ENCODE data around the gene JAK1.
A peak's percentile ranks its signal among the peaks of the same experiment; 100 is the strongest.

JAK1 gene

DNA sequence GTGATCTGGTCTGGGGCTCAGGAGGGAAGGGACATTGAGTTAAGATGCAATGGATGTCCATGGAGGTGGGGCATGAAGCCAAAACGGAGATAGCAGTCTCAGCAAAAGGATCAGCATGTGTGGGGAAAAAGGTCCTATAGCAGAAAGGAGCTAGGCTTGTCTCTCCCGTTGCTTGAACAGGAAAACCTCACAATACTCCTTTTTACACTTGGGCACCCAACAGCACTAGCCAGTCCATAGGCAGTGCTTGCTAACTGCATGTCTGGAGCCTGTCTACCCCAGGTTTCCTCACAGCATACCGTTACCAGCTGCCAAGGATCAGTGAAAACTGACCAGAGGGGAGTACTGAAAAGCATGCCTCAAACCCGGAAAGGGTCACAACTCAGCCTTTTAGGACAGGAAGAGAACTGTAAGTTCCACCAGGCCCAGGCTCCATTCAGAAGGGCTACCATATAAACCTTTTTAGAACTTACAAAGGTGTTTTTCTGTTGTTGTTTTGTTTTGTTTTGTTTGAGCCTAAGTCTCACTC is 78.6 kb downstream of the JAK1 start:
- no peak for DNase-seq

GRCh38 chr1:64886877-64887276 is 79.5 kb downstream of the JAK1 start:
- no peak for DNase-seq

GRCh38 chr1:64885648-64886047 is 80.7 kb downstream of the JAK1 start:
- DNase-seq, result no peak

DNA sequence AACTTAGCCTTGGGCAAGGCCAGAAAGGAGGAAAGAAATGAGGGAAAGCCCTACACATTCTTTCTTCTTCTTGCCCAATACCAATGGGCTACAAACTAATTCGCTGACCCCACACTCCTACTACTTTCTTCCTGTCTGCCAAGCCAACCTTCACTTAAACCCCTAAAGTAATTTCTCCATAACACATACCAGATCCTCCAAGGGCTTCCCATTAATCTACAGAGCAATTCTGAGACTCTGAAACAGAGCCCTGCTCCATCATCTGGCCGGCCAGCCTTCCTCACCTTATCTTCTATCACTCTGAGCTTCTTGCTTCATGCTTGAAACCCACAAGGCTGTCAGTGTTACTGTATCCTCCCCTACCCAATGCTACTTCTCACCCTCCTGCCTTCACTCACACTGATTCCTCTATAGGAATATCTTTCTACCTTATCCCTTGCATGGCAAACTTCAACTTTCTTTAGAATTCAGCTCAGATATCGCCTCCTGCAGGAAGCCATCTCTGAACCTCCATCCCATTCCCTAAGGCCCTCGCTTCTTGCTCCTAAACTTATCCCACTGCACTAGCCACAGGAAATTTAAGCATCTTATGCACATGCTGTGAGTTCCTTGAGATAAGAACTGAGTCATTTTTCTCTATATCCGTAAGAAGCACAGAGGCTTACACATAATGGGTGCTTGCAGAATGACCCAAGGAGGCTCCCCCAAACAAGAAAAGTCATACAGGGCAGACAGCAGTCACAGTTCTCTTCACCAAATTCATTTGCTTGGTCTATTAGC is 81.9 kb downstream of the JAK1 start:
- DNase-seq, result no peak

DNA sequence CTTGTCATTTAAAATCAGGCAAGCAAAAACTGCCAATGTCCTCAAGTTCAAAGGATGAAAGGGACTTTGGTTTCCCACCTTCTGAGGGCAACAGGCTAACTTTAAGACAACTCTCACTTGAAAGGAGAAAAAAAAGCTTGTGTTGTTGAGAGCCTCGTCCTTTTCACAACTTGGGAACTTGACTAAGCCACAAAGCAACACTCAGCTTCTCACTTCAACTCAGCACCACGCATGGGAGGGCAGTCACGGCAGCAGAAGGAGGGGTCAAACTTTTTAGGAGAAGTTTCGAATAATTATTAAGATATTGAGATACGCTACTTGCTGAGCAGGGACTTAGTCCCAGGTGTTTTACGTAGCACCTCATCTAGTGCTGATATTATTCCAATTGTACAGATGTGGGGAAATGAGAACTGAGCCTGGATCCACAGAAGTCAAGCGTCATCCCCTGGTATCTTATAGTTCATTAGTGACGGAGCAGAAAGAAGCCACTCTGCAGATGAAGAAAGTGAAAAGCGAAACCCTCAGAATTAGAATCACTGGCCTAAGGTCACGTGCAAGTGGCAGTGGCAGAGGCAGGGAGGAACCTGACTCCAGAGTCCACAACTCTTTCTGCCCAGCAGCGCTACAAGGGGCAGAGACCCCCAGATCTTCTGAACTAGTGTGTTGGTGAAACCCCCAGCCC is 83.6 kb downstream of the JAK1 start:
- no peak for DNase-seq

DNA sequence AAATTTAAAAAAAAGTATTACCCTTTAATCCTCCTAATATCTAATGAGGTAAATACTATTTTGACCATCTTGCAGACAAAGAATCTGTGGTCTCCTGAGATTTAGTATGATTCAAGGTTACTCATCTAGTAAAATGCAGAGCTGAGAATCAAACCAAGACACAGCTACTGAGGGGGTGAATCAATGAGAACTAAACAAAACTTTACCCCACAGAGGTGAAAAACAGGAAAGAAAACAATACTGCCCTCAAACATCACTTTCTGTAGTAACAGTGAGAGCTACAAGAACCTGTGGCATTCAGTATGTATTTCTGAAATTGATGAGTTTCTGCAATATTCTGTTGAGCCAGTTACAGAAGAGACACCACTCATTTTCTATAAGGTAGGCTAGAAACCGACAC is 85.1 kb downstream of the JAK1 start:
- no peak for DNase-seq

DNA sequence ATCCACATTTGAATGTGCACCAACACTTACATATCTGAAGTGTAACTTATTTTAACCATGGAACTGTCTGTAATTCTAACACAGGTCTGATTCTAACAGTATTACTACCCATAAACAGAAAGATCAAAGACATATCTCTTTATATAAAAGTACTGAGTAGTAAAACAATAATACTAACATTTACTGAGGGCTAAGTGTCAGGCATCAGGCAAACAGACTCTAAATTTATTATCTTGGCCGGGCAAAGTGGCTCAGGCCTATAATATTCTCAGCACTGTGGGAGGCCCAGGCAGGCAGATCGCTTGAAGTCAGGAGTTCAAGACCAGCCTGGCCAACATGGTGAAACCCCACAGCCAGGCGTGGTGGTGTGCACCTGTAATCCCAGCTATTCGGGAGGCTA is 85.9 kb downstream of the JAK1 start:
- DNase-seq, result no peak

- no peak for DNase-seq
Observed at GRCh38 chr1:64878931-64879611, 87.3 kb downstream of the JAK1 start.

DNA sequence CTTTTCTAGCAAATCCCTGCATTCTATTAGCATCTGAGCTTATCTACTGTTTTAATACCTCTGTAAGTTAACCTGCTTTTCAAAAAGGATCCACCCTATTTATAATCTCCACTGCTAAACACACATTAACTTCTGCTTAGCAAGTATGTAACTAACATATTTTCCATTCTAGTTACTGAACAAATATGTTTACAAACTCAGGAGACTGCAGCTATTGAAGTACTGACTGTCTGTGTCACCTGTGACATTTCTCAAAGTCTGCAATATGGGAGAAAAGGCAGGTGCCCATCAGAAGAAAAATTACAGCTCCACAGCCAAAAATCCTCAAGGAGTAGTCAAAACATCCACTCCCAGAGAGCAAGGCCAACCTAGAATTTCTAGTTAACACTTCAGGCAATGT is 88.3 kb downstream of the JAK1 start:
- DNase-seq, result no peak

- DNase-seq, result no peak
Observed at GRCh38 chr1:64877598-64877997, 88.8 kb downstream of the JAK1 start.

DNA sequence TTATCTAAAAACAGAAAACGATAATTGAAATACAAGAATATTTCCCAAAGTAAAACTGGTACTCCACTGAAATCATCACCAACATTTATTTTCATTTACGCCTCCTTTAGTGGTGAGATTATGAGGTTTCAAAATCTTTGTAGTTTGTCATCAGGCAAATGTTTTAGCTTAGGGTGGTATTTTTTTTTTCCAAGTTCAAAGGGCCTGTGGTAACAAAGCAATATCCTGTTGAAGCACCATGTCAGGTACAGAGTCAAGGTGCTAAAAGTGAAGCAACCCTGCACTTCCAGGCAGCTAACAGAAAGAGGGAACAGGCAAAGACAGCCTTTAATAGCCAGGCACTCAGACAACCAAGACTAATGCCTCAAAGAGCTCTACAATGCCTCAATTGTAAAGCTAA is 89.2 kb downstream of the JAK1 start:
- DNase-seq, result no peak

DNA sequence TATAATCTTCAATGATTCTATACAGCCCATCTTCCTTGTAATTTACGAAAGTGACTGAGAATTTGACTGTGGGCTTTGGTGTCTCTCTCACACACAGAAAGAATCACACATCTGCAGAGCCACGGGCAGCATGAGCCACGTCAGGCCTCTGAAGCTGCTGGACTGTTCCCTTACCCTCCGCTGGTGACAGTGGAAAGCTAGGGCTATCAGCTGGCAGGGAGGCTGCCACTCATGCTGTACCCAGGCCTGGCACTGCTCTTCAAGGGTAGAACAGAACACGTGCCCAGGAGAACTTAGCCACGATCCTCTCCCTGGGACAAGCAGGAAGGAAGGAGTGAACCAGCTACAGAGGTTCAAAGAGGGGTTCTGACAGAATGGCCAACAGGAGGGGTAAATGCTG is 90.7 kb downstream of the JAK1 start:
- DNase-seq, result no peak

- DNase-seq, result no peak
Observed at GRCh38 chr1:64875101-64875500, 91.2 kb downstream of the JAK1 start.

DNA sequence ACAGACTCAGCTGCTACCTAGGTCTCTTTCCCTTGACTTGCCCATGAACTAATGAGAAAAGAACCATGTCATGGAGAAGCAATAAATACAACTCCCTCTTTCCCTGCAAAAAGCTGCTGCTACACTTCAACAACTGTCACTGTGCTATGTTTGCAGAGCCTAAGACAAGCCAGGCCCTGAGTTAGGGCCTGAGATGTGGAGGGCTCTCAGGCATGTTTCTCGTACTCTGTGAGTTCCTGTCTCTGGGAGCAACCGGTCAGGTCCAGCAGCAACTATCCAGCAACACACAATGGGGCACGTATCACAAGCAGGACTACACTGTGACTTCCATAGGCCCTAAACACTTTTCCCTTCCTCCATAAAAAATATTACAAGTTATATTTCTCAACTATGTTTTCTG is 91.7 kb downstream of the JAK1 start:
- no peak for DNase-seq

DNA sequence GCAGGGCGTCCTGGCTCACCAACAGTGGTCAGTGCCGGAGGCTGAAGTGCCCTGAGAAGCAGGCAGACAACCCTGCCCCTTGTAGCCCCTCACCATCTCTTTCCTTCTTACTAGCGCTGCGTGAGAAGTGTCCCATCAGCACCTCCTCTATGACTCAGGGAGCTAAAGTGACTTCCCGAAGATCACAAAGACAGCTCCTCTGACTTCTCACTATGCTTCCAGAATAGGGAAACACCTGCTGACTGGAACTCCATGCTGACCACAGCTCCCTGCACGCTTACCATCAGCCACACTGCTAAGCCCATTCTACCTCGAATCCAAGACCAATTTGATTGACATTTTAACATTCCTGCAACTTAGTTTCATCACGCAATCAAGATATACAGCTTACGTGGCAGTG is 92.8 kb downstream of the JAK1 start:
- no peak for DNase-seq

DNA sequence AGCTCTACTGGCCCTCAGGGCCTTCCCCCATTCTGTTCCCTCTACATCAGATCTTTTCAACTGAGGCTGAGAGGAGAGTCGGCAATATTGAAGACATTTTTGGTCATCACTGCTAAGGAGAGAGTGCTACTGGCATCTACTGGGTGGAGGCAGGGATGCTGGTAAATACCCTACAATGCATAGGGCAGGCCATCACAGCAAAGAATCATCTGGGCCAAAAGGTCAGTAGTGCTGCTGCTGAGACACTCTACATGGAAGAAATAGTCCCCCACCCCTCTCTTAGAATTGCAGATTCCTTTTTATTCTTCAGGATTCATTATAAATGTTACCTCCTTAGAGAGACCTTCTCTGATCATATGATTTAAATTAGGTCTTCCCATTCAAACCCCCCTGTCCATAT is 94.3 kb downstream of the JAK1 start:
- no peak for DNase-seq

DNA sequence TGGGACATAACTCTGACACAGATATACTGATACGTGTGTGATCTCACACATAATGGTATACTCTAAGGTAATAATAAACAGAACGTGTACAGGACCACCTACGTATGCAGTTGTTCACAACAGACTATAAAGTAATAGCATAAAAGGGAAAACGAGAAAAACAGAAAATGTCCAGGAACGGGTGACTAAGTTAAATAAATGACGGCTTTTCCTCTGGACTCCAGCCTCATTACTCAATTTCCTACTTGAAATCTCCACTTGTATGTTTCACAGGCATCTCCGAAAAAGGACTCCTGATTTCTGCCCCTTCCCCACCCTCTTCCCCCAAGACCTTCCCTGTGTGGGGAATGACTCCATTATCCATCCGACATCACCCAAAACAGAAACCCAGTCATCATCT is 95.1 kb downstream of the JAK1 start:
- no peak for DNase-seq

- no peak for DNase-seq
Observed at GRCh38 chr1:64867266-64867665, 99.1 kb downstream of the JAK1 start.

- no peak for DNase-seq
Observed at GRCh38 chr1:64866689-64867088, 99.7 kb downstream of the JAK1 start.

GRCh38 chr1:64865105-64865757 is 101.1 kb downstream of the JAK1 start:
- DNase-seq, result peak; percentile 21

- DNase-seq, result peak; percentile 96
Observed at GRCh38 chr1:64864018-64864940, 102.1 kb downstream of the JAK1 start.

DNA sequence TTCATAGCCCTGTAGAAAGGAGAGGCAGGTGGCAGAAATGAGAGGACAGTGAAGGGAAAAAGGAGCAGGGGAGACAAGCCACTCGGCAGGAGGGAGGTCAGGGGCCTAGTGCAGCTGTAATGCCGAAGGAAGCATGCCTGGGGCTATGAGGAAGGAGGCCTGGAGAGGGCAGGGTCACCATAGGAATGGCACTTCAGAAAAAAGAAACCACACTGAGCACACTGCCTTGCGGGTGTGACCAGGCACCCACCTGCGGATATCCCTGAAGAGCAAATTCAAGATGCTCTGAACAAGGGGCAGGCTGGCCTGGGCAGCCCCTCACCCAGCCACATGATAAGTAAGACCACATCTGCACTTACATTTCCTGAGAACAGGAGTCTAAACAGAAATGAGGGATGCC is 104.7 kb downstream of the JAK1 start:
- peak; percentile 19 for DNase-seq

Measured in suppressor macrophage treated with lipopolysaccharide for 4 hours (primary cell).